GM19452 (cell line): ENCODE results near the gene CCR7.
"Not testable (repeated sequence)": the region's sequence is repeated elsewhere in the genome, so short reads cannot be mapped to it uniquely, and the experiment has no call there.

ENCODE experiments used
- ATAC-seq: cut with Tn5 transposase; IDR thresholded peaks from one replicate; pipeline ENCODE4 v1.9.1; 2021; ENCODE audit not compliant: unreplicated experiment

CCR7 gene

DNA sequence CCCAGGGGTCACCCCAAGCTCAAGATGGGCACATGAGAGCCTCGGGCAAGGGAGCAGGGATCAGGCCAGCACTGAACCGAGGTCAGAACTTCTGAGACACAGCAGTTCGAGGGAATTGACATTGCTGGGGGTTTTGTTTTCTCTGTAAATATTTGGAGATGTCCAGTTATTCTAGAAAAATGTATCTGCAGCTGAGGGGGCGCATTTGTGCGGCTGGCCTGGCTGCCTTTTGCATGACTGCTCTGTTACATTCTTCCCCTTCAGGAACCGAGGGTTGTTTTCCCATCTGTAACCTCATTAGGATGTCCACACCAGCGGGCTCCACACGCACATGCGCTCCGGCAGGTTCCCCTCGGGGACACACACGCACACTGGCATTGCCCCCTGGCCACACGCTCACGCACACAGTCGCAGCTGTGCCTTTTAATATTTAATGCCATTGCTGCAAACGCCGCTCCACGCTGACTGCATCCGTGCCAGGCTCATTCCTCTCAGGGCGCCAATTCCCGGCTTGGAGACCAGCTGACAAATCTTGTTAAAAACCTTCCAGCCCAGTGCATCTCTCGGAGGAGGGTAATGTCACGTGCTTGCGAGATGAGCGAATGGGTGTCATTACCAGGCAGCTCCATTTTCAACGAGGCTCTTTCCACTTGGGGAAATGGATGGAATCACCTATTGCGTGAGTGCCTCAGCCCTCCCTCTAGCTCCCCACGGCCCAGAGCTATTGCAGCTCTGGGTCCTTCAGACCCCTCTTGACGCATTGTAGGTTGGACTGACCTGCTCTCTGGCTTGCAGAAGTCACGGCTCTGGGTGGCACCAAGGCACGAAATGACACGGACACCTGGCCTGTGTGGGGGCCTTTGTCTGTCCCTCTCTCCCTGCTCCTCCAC is 13.1 kb downstream of the CCR7 start:
- no peak for ATAC-seq

DNA sequence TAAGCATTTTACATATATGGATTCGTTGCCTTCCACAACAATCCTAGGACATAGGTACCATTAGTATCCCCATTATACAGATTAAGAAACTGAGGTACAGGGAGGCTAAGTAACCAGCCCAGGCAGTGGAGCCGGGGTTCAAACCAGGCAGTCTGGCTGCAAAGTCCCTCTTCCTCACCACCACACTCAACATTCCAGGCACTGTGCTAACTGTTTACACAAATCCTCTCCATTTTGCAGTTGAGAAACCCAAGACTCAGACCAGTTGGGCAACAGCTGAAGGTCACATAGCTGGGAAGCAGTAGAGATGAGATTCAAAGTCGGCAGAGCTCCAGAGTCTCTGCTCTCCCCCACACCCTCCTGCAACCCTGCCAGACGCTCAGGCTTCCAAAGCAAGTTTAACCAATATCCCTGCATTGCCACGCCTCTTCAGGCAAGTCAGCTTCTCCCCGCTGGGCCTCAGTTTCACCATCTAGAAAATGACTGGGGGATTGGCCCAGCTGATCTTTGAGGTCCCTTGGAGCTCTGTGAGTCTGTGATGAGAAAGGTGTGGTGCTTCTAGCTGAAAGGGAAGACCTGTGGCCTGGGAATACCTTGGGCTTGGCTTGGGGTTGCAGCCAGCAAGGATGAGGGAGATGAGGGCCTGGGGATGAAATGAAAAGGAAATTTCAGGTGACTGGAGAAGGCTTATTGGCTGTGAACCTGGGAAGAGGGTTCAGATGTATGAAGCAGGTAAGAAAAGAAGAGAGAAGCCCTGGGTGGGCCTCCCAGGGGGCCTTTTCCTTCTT is 14.0 kb downstream of the CCR7 start:
- no peak for ATAC-seq

DNA sequence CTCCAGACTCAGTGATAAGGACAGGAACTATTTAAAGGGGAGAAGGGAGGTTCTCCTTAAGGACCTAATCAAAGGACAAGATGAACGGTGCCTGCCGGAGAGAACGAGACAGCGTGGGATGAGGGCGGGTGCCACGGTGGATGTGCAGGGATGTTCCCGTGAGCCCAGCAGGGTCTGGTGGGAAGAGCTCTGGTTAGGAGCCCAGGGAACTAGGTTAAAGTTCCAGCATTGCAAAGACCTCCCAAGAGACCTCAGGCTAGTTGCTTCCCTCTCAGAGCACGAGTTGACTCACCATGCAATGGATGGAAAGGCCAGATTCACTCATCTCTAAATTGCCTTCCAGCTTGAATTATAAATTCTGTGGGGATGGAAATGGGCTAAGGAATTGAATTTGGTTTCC is 14.7 kb downstream of the CCR7 start:
- ATAC-seq: no peak

DNA sequence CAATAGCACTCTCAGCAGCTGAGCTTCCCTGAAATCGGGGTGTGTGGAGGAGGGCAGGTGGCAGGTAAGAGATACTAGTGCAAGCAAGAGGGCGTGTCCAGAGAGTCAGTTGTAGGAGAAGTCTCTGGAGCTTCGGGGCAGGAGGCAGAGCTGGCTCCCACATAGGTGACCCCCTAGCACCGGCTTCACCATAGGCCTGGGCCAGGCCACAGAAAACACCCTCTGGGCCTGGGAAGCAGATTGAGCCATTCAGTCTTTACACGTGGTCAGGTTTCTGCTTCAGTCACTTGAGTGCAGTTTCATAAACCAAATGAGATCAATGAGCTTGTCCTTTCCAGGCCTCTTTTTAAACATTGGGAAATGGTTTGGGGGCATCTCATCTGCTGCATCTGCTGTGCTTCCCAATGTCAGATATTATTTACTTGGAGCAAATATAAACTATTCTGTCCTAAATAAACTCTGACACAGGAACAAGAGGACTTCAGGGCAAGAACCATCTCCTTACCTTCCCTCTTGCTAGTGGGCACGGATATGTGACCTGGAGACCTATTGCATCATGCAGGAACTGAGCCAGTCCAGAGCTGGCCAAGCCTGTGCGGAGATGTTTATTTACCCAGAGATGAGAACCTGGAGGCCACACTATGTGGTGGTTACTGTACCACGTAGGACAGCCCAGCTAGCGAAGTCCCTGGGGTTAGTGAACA is 16.1 kb downstream of the CCR7 start:
- ATAC-seq: no peak

DNA sequence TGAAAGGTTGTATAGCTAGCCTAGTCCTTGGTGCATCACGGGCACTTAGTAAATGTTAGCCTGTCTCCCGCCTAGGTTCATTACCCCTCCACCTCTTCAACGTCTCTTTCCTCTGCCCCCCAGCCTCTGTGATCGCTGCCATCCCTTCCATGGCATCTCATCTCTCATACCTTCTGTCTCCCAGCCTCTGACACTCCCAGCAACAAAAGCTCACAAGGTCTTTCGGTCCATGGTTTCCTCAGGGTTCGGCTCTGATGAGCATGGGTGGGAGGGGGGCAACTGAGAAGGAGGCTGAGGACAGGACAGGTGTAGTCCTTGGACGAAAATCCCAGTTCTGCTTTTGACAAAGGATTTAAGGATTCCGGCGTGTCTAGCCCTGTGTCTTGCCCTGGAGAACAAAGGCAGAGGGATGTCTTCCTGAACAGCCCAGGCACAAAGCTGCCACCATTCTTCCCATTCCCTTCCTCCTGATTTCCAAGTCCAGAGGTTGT is 16.7 kb downstream of the CCR7 start:
- ATAC-seq: no peak

DNA sequence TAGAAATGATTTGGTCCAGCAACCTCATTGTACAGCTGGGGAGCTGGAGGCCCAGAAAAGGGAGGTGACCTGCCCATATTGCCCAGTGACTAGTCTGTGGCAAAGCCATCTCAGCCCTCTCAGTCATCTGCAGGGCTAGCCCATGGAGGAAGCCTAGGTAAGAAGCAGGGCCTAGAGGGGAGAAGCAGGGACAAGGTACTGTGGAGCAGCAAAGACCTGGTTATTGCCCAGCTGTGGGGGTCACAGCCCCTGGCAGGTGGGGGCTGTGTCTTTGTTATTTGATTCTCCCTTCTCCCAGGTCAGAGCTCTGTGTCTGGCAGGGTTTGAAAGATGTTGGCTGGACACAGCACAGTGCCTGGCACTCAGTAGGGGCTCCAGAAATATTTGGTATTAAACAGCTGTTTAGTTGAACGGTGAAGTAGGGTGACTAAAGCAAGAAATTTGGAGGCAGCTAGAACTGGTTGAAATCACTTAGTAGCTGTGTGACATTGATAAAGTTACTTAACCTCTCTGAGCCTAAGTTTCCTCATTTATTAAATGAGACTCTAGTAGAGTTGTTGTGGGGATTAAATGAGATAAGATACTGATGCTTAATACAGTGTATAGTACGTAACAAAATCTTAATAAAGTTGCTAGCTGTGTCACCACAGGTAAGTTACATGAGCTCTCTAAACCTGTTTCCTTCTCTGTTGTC is 17.3 kb downstream of the CCR7 start:
- ATAC-seq: no peak

DNA sequence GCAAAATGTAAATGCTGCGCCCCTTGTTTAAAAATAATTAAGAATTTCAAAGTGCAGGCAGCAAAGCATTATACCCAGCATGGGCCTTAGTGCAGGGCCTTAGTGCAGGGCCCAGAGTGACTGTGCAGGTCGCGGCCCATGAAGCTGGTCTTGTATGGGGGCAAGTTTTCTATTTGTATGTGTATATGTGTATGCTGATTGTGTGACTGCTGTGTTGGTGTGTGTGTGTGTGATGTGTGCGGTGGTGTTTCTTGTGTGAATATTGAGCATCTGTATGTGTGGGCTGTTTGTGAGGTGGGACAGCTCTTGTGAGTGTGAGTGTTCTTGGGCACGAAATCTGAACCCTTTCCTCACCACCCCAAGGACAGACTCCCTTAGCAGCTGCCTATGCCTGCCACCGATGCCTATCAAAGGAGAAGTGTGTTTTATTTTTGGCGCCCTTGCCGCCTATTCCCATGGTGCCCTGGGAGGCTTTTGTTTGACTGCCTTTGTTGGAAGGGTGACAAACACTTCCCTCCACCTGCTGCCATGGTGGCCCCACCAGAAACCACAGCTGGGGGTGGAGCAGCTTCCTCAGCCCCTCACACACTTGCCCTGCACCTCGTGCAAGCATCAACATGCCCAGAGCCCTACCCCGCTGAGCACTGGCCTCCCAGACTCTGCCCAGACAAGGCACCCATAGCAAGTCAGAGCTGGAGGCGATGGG is 18.0 kb downstream of the CCR7 start:
- ATAC-seq: no peak

DNA sequence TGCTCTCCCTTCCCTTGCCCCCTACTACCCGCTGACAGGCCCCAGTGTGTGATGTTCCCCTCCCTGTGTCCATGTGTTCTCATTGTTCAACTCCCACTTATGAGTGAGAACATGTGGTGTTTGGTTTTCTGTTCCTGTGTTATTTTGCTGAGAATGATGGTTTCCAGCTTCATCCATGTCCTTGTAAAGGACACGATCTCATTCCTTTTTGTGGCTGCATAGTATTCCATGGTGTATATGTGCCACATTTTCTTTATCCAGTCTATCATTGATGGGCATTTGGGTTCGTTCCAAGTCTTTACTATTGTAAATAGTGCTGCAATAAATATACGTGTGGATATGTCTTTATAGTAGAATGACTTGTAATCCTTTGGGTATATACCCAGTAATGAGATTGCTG is 18.8 kb downstream of the CCR7 start:
- ATAC-seq: not testable (repeated sequence)

DNA sequence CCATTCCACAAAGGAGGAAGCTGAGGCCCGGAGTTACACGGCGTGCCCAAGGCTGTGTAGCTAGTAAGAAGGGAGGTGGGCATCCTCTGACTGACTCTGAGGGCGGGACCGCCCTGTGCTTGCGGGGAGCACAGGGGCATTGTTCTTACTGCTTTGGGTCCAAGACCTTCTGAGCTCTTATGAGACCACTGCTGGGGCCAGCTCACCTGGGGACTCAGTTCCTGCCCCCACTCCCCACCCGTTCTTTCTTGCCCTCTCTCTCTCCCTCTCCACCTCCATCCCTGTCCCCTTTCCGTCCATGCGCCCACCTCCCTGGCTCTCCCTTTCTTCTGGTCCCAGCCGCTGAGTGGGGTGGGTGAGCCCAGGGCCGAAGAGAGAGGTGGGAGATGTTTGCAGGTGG is 19.6 kb downstream of the CCR7 start:
- ATAC-seq: no peak

DNA sequence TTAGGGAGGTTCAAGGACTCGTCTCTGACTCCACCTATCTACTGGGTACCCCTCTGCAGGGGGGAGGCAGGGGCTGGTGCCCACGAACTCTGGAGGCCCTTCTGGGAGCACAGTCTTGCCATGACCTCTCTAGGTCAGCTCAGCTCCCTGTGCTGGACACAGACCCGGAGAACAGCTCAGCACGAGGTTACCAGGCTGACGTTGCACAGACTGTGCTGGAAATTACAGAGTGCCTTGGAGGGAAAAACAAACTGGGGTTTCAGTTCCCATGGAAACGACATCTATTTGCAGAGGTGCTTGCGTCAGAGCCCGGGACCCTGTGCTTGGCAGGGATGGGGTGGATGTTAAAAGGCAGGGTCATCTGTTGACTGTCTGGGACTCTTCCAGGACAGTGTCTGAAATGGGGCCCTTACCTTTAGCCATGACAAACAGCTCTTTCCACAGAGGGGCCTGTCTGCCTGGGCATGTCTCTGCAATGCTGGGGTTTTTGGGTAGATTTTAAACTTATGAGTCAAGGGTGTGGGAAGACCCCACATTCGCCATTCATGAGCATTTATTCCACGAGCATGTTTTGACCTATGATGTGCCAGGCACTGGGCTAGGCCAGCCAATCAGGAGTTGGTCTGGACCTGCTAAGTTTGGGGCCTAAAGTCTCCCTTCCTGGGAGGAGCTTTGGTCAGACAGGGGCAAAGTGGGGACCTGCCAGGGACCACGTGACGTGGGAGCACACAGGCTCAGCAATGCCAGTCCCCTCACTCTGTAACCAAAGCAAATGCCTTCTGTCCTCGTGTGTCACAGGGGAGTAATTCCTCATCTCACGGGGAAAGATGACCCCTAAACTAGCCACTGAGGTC is 22.5 kb downstream of the CCR7 start:
- ATAC-seq: peak; percentile 46

DNA sequence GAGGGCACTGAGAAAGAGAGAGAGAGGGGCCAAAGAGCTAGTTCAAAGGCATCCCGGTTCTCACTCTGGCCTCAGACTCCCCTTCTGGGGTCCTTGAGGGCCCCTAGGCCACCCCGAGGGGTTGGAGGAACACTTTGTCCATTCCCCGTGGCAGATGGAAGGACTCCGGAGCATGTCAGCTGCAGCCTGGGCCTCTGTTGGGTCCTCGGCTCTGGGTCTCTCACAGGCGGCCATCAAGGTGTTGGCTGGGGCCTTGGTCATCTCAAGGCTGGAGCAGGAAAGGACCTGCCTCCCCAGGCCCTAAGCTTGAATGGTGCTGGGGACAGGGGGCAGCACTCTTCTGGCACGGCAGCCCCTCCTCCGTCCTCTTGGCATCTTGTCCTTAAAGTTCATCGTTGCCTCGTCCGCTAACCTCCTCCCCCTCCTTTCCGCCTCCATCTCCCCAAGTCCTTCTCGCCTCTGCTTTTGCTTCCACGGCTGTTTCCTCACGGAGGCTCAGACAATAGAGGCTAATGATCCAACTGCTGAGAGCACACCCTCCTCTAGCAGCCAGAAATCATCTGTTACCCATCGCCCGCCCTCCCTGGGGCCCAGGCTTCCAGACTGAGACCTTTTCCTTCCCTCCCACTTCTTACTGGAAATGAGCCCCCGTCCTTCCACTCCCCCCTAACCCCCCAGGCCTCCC is 23.3 kb downstream of the CCR7 start:
- no peak for ATAC-seq

DNA sequence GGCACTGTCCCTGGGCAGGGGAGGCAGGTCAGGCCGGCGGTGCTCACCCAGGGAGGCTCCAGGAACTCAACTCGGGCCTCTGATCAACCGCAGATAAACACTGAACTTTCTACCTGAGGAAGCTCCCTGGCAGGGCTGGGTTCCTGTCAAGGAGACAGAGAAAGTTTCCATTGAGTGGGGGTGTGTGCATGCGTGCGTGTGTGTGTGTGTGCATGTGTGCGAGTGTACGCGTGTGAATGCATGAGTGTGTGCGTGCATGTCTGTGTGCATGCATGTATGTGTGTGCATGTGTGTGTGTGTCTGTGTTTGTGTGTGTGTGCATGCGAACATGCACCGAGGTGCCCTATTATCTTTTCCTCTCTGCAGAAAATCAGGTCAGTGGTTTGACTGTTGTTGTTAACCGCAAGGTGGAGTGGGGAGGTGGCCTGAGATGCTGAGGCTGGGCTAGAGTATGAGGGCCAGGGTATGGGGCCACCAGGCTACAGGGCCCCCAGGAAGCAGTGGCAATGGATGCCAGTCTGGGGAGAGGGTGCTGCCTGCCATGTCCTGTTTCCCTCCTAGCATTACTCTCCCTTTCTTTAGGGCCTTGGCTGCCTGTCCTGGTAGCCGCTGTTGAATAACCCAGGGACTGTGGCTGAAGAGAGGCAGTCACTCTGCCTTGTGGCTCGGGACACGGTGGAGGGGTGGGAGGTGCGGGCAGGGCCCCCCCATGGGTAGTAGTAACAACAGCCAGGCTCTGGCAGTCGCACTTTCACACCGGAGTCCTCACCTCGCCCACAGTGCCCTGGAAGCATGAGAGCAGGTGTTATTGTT is 24.0 kb downstream of the CCR7 start:
- ATAC-seq: no peak

DNA sequence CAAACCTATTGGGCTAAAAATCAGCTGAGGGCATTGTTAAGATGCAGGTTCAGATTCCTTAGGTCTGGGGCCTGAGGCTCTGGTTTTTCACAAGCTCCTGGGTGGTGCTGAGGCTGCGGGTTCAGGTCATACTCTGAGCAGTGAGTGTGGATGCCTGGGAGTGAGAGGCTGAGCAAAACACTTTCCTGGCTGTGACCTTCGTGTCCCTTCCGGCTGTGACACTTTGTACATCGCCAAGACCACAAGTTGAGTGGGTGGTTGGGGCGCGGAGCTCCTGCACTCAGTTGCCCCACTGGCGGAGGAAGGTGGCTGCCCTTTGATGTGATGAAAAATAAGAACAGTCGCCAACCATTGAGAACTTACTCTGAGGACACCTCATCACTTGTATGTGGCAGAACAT is 24.8 kb downstream of the CCR7 start:
- no peak for ATAC-seq

DNA sequence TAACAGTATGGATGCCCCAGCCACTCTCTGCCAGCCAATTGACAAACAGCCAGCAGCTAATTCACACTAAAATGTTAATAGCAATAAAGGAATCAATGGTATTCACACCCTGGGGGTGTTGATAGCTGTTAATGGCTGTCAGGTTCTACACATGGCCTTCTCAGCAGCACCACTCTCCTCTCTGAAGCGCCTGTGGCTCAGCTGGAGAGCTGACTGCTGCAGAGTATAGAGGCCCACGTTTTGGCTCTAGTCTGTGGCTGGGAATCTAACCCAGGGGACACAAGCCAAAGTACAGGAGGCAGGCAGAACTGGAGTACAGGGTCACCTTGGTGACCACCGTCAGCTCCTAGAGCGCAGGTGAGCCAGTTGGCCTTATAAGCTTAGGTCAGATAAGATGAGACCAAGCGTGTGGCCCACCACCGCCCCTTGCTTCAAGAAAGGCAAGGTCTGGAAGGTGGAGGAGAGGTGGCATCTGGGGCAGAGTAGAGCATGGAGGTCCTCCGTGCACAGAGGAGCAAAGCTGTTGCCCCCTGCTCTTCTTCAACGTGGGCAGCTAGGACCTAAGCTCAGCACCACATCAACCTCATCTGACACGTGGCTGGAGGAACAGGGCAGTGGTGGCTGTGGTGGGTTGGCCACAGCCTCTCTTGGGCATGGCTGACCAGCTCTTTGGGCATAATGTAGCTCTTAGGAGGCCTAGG is 25.4 kb downstream of the CCR7 start:
- no peak for ATAC-seq

DNA sequence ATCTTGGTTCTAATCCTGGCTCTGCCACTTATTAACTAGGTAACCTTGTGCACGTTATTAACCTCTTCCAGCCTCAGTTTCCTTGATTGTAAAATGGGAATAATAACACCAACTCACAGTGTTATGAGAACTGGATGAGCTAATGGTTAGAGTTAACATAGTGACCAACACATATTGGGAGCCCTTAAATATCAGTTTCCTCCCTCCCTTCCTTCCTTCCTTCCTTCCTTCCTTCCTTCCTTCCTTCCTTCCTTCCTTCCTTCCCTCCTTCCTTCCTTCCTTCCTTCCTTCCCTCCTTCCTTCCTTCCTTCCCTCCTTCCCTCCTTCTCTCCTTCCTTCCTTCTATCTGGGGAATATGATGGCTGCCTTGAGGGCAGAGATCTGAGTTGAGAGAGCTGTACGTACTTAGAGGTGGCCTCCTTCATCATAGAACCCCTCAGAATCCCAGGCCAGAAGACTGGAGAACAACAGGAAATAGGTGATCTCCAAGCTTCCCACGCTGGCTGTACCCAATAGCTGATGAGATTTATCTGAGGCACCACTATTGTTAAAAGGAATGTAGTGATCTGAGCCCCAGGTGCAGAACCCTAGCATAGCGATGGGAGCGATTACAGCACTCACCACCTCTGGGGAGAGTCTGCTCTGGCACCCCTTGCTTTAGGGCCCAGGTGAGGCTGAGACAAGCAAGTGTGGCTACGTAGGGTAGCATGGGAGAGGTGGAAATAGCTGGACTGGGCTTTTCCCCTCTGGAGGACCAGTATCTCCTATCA is 26.2 kb downstream of the CCR7 start:
- no peak for ATAC-seq
